Kidney epithelial cell (primary cell): ENCODE results near the gene COL4A3. TPM values are rescaled to one million over a fixed set of nuclear protein-coding genes. Genes with fewer than 3 reads are reported as not detected.

ENCODE experiments used
- DNase-seq: peaks from one replicate; pipeline ENCODE4 v3.0.0-alpha.2; 2010; ENCODE audit warnings: low read depth
- H3K27me3 ChIP-seq: 2 replicates; pipeline ENCODE4 v1.6.0; 2011; ENCODE audit warnings: low read length; ENCODE audit not compliant: control insufficient read depth, insufficient read depth
- H3K36me3 ChIP-seq: 2 replicates; pipeline ENCODE4 v1.5.1; 2011; ENCODE audit warnings: low read length; ENCODE audit not compliant: control insufficient read depth, insufficient read depth
- H3K4me3 ChIP-seq: 2 replicates; pipeline ENCODE4 v1.5.1; 2011; ENCODE audit warnings: low read depth, mild to moderate bottlenecking, control low read depth, low read length
- CTCF ChIP-seq: IDR thresholded peaks from 2 replicates; pipeline ENCODE4 v1.5.1; 2011; ENCODE audit warnings: mild to moderate bottlenecking, moderate library complexity, low read length, control low read depth, inconsistent platforms; ENCODE audit not compliant: insufficient read depth, poor library complexity, severe bottlenecking
- total RNA-seq: library from RNA; depleted of rRNA; stranded (reverse); fragments of >200 nt; gene quantifications from 2 replicates; pipeline ENCODE4 v1.2.3, GENCODE V29; 2015

The COL4A3 gene
- total RNA-seq, 1 donor from 2014 or later = 2.3 TPM

GRCh38 chr2:227201771-227202170 lies 37.3 kb downstream of the COL4A3 start:
- Histone ChIP-seq H3K36me3 (no peaks in the 10 kb centered on the region), H3K27me3 (no peaks in the 10 kb centered on the region), H3K4me3 (no peak overlapping the region)
- no peak for DNase-seq
- no peak for TF ChIP-seq CTCF

GRCh38 chr2:227204452-227204851 lies 40.0 kb downstream of the COL4A3 start:
- no peak for DNase-seq
- no peaks in the 10 kb centered on the region for H3K27me3 ChIP-seq
- H3K36me3 ChIP-seq = no peaks in the 10 kb centered on the region
- TF ChIP-seq CTCF = no peak
- H3K4me3 ChIP-seq = no peak overlapping the region

GRCh38 chr2:227205701-227206100 lies 41.3 kb downstream of the COL4A3 start:
- Histone ChIP-seq H3K27me3 (no peaks in the 10 kb centered on the region), H3K36me3 (no peaks in the 10 kb centered on the region), H3K4me3 (no peak overlapping the region)
- no peak for TF ChIP-seq CTCF
- DNase-seq = no peak

GRCh38 chr2:227206406-227206805 lies 42.0 kb downstream of the COL4A3 start:
- H3K36me3 ChIP-seq = no peaks in the 10 kb centered on the region
- no peaks in the 10 kb centered on the region for H3K27me3 ChIP-seq
- TF ChIP-seq CTCF = no peak
- no peak for DNase-seq
- no peak overlapping the region for H3K4me3 ChIP-seq

- Histone ChIP-seq H3K36me3 (no peaks in the 10 kb centered on the region), H3K4me3 (no peak overlapping the region), H3K27me3 (no peaks in the 10 kb centered on the region)
- TF ChIP-seq CTCF = no peak
- no peak for DNase-seq
Measured at GRCh38 chr2:227207573-227207972, 43.1 kb downstream of the COL4A3 start.

- Histone ChIP-seq H3K36me3 (no peaks in the 10 kb centered on the region), H3K4me3 (no peak overlapping the region), H3K27me3 (no peaks in the 10 kb centered on the region)
- DNase-seq = no peak
- TF ChIP-seq CTCF = no peak
Measured at GRCh38 chr2:227214622-227215041, 50.2 kb downstream of the COL4A3 start.
